Middle frontal gyrus (tissue), 1 donor: ENCODE data around the gene ACRBP.
"Not testable (repeated sequence)": the region's sequence is repeated elsewhere in the genome, so short reads cannot be mapped to it uniquely, and the experiment has no call there.

Source experiments
- DNase-seq: peaks from one replicate; pipeline ENCODE4 v3.0.0-alpha.2; 2015; ENCODE audit warnings: low spot score; ENCODE audit errors: extremely low spot score

The ACRBP gene

DNA sequence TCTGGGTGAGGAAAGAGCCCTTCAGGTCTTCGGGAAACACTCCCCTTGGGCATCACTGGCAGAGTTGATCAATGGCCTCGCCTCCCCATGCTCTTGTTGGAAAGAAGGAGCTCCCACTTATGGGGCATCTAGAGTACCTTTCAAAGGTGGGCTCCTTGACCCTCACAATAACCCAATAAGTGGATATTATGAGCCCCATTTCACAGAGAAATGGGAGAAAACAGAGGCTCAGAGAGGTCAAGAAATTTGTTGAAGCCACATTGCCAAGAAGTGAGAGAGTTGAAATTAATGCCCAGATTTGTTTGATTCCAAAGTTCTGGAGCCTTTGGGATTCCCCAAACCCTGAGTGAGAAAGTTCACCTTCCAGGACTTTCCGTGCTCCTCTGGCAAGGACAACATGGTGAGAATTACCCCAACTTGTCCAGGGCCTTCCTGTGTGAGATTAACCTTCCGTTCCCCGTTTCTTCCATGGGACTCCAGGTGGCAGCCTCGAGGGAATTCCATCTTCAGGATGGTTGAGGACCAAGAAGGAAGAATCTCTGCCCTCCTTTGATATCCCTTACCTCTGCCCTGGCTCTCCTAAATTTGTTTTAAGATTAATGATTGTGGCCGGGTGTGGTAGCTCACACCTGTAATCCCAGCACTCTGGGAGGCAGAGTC is 32.6 kb downstream of the ACRBP start:
- no peak for DNase-seq

DNA sequence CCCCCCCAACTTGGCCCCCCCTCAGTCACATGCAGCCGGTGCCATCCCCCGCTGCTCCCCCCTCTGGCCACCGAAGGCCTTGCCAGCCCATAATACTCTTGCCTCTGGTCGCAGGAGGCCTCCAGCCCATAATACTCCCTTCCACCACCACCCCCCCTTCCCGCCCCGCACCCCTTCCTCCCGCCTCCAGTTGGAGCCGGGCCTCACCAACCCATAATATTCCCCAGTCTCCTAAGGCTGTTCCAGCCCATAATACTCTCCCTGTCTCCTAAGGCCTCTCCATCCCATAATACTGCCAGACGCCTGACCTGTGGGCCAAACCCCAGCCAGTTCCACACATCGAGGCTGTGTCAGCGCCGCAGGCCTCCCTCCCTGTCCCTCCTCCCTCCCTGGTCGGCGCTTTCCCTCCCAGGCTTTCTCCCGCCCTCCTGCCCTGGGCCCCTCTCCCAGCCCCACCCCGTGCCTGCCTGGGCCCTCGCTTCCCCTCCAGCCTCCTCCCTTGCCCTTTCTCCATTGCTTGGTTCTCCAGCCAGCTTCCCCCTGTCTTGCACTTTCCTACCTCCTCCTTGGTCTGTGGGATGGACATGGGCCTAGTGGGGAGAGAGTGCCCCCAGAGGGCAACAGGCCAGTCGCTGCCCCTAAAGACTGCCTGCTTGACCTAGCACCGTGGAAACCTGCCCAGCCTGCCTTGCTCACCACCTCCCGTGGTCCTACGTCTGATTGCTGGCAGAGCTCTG is 33.3 kb downstream of the ACRBP start:
- DNase-seq, result peak; percentile 79

- DNase-seq, result no peak
Observed at GRCh38 chr12:6613015-6613775, 34.0 kb downstream of the ACRBP start.

- no peak for DNase-seq
Observed at GRCh38 chr12:6612652-6613014, 34.6 kb downstream of the ACRBP start.

DNA sequence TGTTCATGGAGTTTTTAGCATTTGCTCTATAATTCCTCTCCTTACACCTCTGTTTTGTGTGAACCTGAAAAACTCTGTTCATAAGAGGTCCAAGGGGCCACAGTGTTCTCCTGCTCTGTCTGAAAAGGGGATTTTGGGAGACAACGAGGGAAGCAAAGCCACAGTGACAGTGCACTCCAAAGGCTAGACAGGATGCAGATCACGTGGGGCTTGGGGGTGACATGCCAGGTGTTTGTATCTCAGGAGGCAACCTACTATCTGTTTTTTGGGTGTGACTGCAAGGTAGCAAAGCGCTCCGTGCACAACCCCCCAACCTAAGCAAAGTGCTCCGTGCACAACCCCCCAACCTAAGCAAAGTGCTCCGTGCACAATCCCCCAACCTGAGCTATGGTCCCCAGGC is 35.0 kb downstream of the ACRBP start:
- DNase-seq, result no peak

DNA sequence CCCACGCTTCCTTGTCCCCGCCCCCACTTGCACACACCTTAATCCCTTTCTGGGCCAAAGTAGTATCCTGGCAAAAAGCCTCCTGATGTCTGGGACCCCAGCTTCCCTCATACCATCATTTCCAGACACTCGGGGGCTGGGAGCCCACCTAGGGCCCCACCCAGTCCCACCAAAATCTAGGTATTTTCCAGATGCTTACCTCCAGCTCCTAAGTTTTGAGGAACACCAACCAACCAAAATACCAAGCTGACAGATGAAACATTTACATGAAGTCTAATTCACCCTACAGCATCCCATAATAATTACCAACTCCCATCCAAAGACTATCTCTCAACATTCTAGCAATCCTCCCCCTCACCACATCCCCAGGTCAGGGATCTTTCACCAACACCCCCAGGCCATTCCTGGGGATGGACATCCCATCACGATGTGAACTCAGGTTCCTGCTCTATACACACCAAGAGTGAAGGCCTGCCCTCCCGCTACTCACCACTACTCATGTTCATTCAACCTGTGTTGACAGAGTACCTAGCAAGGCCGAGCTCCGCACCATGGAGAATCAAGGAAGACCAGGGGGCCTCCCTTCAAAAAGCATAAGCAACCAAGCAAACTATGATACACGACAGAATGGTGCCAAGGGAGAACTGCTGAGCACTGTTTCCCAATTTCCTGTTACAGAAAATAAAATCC is 38.5 kb downstream of the ACRBP start:
- no peak for DNase-seq

DNA sequence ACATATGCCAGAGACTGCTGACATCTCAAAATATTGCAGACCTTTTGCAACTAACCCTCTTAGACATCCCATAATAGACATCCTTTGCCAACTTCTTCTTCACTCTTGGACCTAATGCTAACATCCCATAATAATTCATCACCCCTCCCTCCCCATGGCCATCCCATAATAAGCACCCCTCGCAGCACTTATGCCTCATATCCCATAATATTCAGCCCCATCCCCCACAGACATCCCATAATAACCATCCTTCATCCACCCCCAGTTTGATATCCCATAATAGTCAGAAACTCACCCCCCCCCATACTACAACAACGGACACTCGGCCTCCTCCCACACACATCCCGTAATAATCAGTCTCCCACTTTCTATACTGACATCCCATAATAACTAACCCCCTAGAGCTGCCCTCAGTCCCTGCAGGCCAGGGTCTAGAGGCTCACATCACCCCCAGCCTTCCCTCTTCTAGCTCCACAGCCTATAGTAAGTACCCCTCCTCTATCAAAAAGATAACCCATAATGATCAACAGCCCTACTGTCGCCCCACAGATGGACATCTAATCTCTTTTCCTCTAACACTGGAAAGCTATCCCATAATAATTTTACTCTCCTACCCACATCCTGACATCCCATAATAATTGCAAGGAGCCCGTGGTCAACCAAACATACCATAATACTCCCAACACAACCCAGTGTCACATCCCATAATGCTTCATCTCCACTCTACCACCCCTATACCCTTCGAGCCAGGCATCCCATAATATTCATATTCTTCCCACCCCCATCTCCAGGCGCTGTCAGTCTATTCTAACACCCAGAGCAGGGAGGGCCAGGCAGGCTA is 39.3 kb downstream of the ACRBP start:
- DNase-seq, result no peak

- no peak for DNase-seq
Observed at GRCh38 chr12:6606331-6607131, 40.7 kb downstream of the ACRBP start.

GRCh38 chr12:6605421-6606330 is 41.6 kb downstream of the ACRBP start:
- DNase-seq, result no peak

GRCh38 chr12:6604259-6605029 is 42.8 kb downstream of the ACRBP start:
- no peak for DNase-seq

GRCh38 chr12:6603095-6603567 is 44.1 kb downstream of the ACRBP start:
- no peak for DNase-seq

GRCh38 chr12:6602526-6602925 is 44.7 kb downstream of the ACRBP start:
- DNase-seq, result no peak

- not testable (repeated sequence) for DNase-seq
Observed at GRCh38 chr12:6595673-6596072, 51.6 kb downstream of the ACRBP start.

DNA sequence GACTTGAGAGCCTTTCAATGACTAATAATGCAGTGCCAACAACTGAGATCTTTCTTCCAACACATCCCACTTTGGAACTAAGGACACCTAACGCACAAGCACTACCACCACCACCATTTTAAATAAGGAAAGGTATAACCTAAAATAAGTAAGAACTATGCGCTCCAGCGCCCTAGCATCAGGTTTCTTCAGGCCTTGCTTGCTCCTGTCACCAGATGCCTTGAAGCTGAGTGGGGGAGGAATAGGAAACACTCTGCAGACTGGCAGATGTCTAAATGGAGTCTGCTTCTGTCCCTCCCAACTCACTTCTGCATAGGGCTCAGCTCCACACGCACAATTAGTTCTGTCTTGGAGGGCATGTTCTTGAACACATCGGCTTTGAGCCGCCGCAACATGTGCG is 55.1 kb downstream of the ACRBP start:
- DNase-seq, result no peak
